Heart left ventricle (tissue), 16 donors: ENCODE data around the gene SPCS3. TPM values are rescaled to one million over a fixed set of nuclear protein-coding genes. Genes with fewer than 3 reads are reported as not detected.

Source experiments
- ATAC-seq, 4 donors: fragments of 200-7000 bp; cut with Tn5 transposase; one replicate each; pipeline ENCODE4 v1.9.1; 2020 to 2022; ENCODE audit warnings: moderate library complexity in 4 of 4, mild to moderate bottlenecking in 3 of 4, moderate number of reproducible peaks in 1 of 4
- DNase-seq, 5 donors: peaks; one replicate each; pipeline ENCODE4 v3.0.0-alpha.2; 2020
- H3K27ac ChIP-seq, 12 donors: fragments of 200-600 bp; sonication (generic) in 4 of 12; one replicate each; pipeline versions ENCODE4 v1.5.0 to v1.8.0; 2016 to 2022; ENCODE audit warnings: mild to moderate bottlenecking in 2 of 12
- H3K27me3 ChIP-seq, 9 donors: fragments of 200-600 bp; sonication (generic) in 2 of 9; one replicate each; pipeline versions ENCODE4 v1.5.1 to v1.8.0; 2016 to 2022; ENCODE audit warnings: mild to moderate bottlenecking in 3 of 9
- H3K36me3 ChIP-seq, 9 donors: fragments of 200-600 bp; sonication (generic) in 2 of 9; one replicate each; pipeline versions ENCODE4 v1.5.0 to v1.8.0; 2018 to 2022; ENCODE audit warnings: mild to moderate bottlenecking in 2 of 9
- H3K4me1 ChIP-seq, 12 donors: fragments of 200-600 bp; sonication (generic) in 4 of 12; one replicate each; pipeline versions ENCODE4 v1.5.0 to v1.8.0; 2016 to 2022; ENCODE audit warnings: mild to moderate bottlenecking in 3 of 12
- H3K4me3 ChIP-seq, 12 donors: fragments of 200-600 bp; sonication (generic) in 4 of 12; one replicate each; pipeline versions ENCODE4 v1.5.0 to v1.8.0; 2017 to 2022; ENCODE audit warnings: mild to moderate bottlenecking in 9 of 12, moderate library complexity in 4 of 12
- H3K9me3 ChIP-seq, 12 donors: fragments of 200-600 bp; sonication (generic) in 4 of 12; one replicate each; pipeline versions ENCODE4 v1.5.0 to v1.8.0; 2016 to 2022; ENCODE audit warnings: mild to moderate bottlenecking in 1 of 12
- CTCF ChIP-seq, 12 donors: fragments of 200-600 bp; sonication (generic) in 4 of 12; IDR thresholded peaks; one replicate each; pipeline versions ENCODE4 v1.5.0 to v1.8.0; 2018 to 2022; ENCODE audit warnings: antibody characterized with exemption in 12 of 12, mild to moderate bottlenecking in 5 of 12
- POLR2A ChIP-seq, 2 donors: fragments of 450-650 bp; IDR thresholded peaks; one replicate each; pipeline ENCODE4 v1.6.1; 2017; ENCODE audit warnings: antibody characterized with exemption in 2 of 2, mild to moderate bottlenecking in 2 of 2, moderate library complexity in 2 of 2
- WGBS, 4 donors: extraction: QIAGEN DNeasy Blood & Tissue Kit in 2 of 4; methylation state at CpG; one replicate each; pipeline versions ENCODE4 v1.1.5 to v1.1.7; 2013 to 2018; 5-methylcytosine and 5-hydroxymethylcytosine counted together
- intact Hi-C, 10 donors: fragments of 100-400 bp; cut with DNase I; formaldehyde crosslinking; loops; one replicate each; pipeline versions ENCODE4 v1.11.1 to v1.14.2; 2022
- polyA plus RNA-seq, 2 donors: library from polyadenylated mRNA; stranded (reverse); fragments of 200-250 nt; gene quantifications; one replicate each; pipeline ENCODE4 v1.2.3, GENCODE V29; 2013
- total RNA-seq, 9 donors: library from RNA; depleted of rRNA in 2 of 9; stranded (reverse); fragments of >200 nt in 2 of 9; fragmentation: NEBNext Ultra II Directional in 3 of 9; extraction: Animal tissue kit (Norgen Biotek cat#: 25700) in 3 of 9; gene quantifications; one replicate each; pipeline versions ENCODE4 v1.1.0 to v1.2.4, GENCODE V29; 2016 to 2023
- donor health status: ischemic (EF 13 %, LVEDD 7.1; RV severe dilation, severe dysfunction).
- donor health status: healthy with polysubstance abuse.
- donor health status: DM: no; HTN: yes; CAD: no.
- donor health status: DM: no; HTN: no; CAD: no.
- donor health status: ischemic (EF 25% LVEDD 6.9; RV normal size, moderate dysfunction).
- donor health status: ischemic (EF 25% LVEDD 5.7; RV mildly dilated, moderate dysfunction).
- donor health status: healthy.
- donor health status: DM: yes; HTN: yes; CAD: no.
- donor health status: ischemic (EF 35%, LVEDD 5.7; RV mildly dilated, moderate dysfunction).
- donor health status: nonischemic (EF 11% LVEDD 7.7; RV severe dilation, severe dysfunction).
- donor health status: DM: yes; HTN: yes; CAD: no.
- donor health status: PGD.
- donor health status: ischemic (EF 29% LVEDD 5.4; RV normal size, mild dysfunction).
- donor health status: nonischemic (EF 23%, LVEDD 6.1; RV moderate dilation, normal function).

Gene SPCS3
- total and polyA plus RNA-seq, 11 donors, result 24.3 to 200 (median 81.6) TPM

DNA sequence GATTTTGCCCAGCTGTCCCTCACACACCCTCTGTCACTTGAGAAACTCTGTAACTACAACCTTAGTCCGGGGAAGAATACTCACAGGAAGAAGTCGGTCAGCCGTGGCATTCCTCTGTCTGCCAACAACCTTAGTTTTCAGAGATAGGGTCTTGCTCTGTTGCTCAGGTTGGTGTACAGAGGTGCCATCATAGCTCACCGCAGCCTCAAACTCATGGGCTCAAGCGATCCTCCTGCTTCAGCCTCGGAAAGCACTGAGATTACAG is 12.2 kb upstream of the SPCS3 start:
- Histone ChIP-seq H3K4me1 (peaks cover 0 to under 1% (median 0%) of the 10 kb centered on the region in 12 donors), H3K27ac (no peak overlapping the region), H3K4me3 (no peak overlapping the region), H3K27me3 (peaks cover 0 to 13% (median 0%) of the 10 kb centered on the region in 9 donors), H3K36me3 (no peaks in the 10 kb centered on the region), H3K9me3 (no peaks in the 10 kb centered on the region)
- DNase-seq (no peak), ATAC-seq (no peak)
- WGBS, 4 donors, result 76 to 85% (median 79%) methylated on average over 6 of the region's 6 CpGs
- intact Hi-C loops, result no loop called here
- TF ChIP-seq CTCF (IDR thresholded peaks at IDR 0.05), result no peak
- TF ChIP-seq POLR2A (IDR thresholded peaks at IDR 0.05), result no peak

GRCh38 chr4:176308441-176308840 is 11.3 kb upstream of the SPCS3 start:
- 89 to 95% (median 90%) methylated on average over 3 of the region's 3 CpGs for WGBS, 4 donors

DNA sequence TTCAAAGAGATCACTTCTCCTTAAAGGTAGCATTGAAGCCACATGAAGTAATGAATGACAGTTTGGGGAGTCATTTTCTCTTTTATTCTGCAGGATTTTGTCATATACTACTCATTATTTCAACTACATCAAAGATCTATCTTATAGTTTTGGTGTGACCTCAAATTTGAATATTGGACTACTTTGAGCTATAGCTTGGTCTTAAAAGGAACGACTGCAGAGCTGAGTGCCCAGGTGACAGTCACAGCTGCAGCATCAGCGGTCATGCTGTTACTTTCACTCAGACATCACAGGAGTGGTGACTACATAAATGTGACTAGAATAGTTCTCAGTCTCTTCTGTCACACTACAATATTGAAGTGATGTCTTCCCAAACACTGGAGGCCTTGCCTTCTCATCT is 10.7 kb upstream of the SPCS3 start:
- H3K36me3 ChIP-seq, result no peaks in the 10 kb centered on the region
- intact Hi-C loops, result no loop called here
- no peak overlapping the region for H3K4me3 ChIP-seq
- H3K27me3 ChIP-seq, result peaks cover 0 to 13% (median 0%) of the 10 kb centered on the region in 9 donors
- ATAC-seq, result peak in 1 of 4 donors; percentile 34
- no peak for TF ChIP-seq POLR2A (IDR thresholded peaks at IDR 0.05)
- TF ChIP-seq CTCF (IDR thresholded peaks at IDR 0.05), result no peak
- no peak for DNase-seq
- no peaks in the 10 kb centered on the region for H3K9me3 ChIP-seq
- no peaks in the 10 kb centered on the region for H3K4me1 ChIP-seq
- 80 to 87% (median 85%) methylated on average over 2 of the region's 2 CpGs for WGBS, 4 donors
- no peak overlapping the region for H3K27ac ChIP-seq

More at GRCh38 chr4:176308441-176308840, 11.3 kb upstream of the SPCS3 start:
- no peak overlapping the region for H3K27ac ChIP-seq
- H3K27me3 ChIP-seq, result peaks cover 0 to 13% (median 0%) of the 10 kb centered on the region in 9 donors
- no peaks in the 10 kb centered on the region for H3K9me3 ChIP-seq
- H3K36me3 ChIP-seq, result no peaks in the 10 kb centered on the region
- no peak overlapping the region for H3K4me3 ChIP-seq
- ATAC-seq (no peak), DNase-seq (no peak)
- no peaks in the 10 kb centered on the region for H3K4me1 ChIP-seq
- intact Hi-C loops, result no loop called here
- TF ChIP-seq CTCF (IDR thresholded peaks at IDR 0.05) (no peak), POLR2A (IDR thresholded peaks at IDR 0.05) (no peak)

DNA sequence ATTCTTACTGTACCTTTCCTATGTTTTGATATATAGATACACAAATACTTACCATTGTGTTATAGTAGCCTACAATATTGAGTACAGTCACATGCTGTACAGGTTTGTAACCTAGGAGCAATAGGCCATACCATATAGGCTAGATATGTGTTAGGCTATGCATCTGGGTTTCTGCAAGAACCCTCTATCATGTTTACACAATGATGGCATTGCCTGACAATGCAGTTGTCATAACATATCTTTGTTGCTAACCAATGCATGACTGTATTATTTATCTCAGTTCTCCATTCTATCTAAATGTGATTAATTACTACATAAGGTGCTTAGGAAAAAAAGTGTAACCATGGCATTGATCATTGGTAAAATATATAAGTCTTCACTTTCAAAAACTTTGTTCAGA is 10.0 kb upstream of the SPCS3 start:
- Histone ChIP-seq H3K4me1 (no peaks in the 10 kb centered on the region), H3K36me3 (no peaks in the 10 kb centered on the region), H3K4me3 (no peak overlapping the region), H3K27ac (no peak overlapping the region), H3K9me3 (no peaks in the 10 kb centered on the region), H3K27me3 (peaks cover 0 to 13% (median 0%) of the 10 kb centered on the region in 9 donors)
- ATAC-seq (no peak), DNase-seq (no peak)
- TF ChIP-seq POLR2A (IDR thresholded peaks at IDR 0.05) (no peak), CTCF (IDR thresholded peaks at IDR 0.05) (no peak)
- intact Hi-C loops, result loop anchor here in 1 of 10 donors (10.0 kb wide), 1 partner anchor 115 kb away; the partner anchor contains the start of gene SPATA4
